GM19193 (cell line): ENCODE measurements around the gene CDC34.
A peak's percentile ranks its signal among the peaks of the same experiment; 100 is the strongest.

Experiments
- POLR2A ChIP-seq: IDR thresholded peaks from 4 replicates; pipeline ENCODE4 v1.6.1; 2011; ENCODE audit not compliant: insufficient read depth, insufficient read length; ENCODE audit errors: extremely low read depth

Gene CDC34

GRCh38 chr19:494171-495080, 37.1 kb upstream of the CDC34 start:
- no peak for TF ChIP-seq POLR2A

DNA sequence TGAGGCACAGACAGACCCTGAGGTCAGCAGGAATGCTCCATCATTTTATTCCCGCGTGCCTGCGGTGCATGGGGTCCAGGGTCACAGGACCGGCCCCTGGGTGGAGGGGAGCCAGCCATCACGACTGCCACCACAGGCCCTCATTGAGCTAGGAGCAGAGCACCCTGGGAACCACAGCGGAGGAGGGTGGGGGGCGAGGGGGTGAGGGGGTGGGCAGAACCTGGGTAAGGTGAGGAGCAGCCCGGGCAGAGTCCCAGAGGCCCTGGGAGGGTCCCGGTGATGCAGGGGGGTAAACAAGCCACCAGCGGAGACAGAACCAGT, 36.5 kb upstream of the CDC34 start:
- no peak for TF ChIP-seq POLR2A

- TF ChIP-seq POLR2A: no peak
These were observed 36.0 kb upstream of the CDC34 start for GRCh38 chr19:495402-496111.

DNA sequence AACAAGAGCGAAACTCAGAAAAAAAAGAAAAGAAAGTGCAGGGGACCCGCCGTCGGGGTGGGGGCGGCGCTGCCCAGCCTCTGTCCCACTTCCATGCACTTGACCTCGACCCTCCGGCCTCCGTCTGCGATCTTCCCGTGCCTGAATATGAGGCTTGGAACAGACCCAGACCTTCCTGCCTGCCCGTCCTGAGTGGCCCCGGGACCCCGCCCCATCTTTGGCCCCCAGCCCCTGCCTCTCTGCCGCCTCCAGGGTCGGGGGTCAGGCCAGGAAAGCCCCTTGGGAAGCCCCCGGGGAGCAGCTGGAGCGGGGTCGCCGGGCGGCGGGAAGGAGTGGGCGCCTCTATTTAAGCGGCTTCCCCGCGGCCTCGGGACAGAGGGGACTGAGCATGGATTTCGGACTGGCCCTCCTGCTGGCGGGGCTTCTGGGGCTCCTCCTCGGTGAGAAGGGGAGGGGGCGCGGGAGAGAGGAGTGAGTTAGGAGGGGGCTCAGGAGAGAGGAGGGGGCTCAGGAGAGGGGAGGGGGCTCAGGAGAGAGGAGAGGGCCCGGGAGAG, 35.4 kb upstream of the CDC34 start, which contains the start of gene MADCAM1:
MADCAM1 (plus strand) TSS at position 375 of the 554 bp plus-strand sequence; CDS start at position 389, 14 bp downstream.
- TF ChIP-seq POLR2A: no peak

GRCh38 chr19:496986-497385, 34.6 kb upstream of the CDC34 start:
- no peak for TF ChIP-seq POLR2A

DNA sequence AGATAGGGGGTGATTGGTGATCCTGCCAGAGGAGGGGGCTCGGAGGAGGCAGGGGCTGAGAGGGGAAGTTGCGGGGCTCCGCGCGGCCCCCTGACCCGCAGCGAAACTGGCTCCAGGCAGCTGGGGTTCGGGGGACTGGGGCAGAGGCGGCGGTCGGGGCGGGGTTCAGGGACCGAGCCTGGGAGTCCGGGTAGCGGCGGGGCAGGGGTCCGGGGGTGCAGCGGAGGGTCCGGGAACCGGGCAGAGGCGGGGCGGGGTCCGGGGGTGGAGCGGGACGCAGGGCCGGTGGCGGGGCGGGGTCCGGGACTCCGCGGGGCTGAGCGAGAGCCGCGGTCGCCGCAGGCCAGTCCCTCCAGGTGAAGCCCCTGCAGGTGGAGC, 34.1 kb upstream of the CDC34 start:
- no peak for TF ChIP-seq POLR2A

DNA sequence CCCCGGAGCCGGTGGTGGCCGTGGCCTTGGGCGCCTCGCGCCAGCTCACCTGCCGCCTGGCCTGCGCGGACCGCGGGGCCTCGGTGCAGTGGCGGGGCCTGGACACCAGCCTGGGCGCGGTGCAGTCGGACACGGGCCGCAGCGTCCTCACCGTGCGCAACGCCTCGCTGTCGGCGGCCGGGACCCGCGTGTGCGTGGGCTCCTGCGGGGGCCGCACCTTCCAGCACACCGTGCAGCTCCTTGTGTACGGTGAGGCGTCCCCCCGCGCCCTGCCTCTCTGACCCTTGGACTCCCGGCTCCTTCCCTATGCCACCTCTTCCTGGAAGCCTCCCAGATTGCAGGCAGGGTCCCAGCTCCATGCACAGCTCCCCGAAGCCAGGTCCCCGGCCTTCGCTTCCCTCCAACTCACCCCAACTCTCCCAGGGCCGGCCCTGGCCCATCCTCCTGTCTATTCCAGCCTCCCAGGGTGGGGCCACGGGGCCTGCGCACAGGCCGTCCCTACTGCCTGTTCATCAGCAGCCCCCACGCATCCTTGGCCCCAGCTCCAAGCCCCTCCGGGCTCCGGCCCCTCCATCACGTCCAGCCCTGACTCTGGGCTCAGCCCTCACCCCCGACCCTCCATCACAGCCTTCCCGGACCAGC, 33.6 kb upstream of the CDC34 start:
- TF ChIP-seq POLR2A: no peak

DNA sequence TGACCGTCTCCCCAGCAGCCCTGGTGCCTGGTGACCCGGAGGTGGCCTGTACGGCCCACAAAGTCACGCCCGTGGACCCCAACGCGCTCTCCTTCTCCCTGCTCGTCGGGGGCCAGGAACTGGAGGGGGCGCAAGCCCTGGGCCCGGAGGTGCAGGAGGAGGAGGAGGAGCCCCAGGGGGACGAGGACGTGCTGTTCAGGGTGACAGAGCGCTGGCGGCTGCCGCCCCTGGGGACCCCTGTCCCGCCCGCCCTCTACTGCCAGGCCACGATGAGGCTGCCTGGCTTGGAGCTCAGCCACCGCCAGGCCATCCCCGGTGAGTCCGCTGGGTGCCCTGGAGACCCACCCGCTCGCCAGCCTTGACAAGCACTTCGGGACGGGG, 33.1 kb upstream of the CDC34 start:
- no peak for TF ChIP-seq POLR2A

- TF ChIP-seq POLR2A: no peak
These were observed 32.5 kb upstream of the CDC34 start for GRCh38 chr19:498977-499623.

- no peak for TF ChIP-seq POLR2A
These were observed 29.9 kb upstream of the CDC34 start for GRCh38 chr19:501646-502045.

DNA sequence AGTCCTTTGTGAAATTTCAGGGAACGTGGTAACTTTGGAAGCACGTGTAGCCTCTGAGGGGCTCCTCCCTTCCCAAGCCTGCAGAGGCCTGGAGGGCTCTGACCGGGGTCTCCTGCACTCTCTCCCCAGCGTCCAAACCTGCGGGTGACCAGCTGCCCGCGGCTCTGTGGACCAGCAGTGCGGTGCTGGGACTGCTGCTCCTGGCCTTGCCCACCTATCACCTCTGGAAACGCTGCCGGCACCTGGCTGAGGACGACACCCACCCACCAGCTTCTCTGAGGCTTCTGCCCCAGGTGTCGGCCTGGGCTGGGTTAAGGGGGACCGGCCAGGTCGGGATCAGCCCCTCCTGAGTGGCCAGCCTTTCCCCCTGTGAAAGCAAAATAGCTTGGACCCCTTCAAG, 26.9 kb upstream of the CDC34 start:
- no peak for TF ChIP-seq POLR2A

GRCh38 chr19:506404-507285, 24.9 kb upstream of the CDC34 start:
- peak; percentile 69 for TF ChIP-seq POLR2A

DNA sequence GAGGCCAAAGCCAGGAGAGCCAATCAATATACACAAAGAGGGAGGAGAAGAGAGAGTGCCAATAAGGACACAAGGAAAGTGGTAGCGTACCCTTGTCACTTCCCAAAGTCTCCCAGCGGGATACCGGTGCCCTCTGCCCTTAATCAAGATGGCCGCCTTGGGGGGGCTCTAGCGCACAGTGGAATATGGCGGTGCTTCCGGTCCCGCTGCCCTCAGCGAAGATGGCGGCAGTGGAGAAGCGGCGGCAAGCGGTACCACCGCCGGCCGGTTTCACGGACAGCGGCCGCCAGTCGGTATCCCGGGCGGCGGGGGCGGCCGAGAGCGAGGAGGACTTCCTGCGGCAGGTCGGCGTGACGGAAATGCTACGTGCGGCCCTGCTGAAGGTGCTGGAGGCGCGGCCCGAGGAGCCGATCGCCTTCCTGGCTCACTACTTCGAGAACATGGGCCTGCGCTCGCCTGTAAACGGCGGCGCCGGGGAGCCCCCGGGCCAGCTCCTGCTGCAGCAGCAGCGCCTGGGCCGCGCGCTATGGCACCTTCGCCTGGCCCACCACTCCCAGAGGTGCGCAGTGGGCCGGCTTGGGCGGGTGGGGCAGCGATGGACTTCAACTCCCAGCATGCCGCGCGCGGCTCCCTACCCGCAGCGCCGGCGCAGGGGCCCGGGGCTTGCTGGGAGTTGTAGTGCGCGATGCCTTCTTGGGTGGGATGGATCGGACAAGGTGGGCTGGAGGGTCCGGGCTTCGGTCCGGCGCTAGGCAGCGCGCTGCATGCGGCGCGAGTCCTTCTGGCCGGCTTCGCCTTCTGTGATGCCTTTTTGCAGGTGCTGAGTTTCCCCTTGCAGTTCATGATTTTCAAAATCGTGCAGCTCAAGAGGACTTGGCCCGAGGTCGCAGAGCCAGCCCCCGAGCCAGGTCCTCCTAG, 24.0 kb upstream of the CDC34 start, which contains the start of gene TPGS1:
TPGS1 (plus strand) TSS at position 212 of the 918 bp plus-strand sequence; CDS start at position 222, 10 bp downstream.
- TF ChIP-seq POLR2A: peak; percentile 59
